Mesendoderm (in vitro differentiated cells): ENCODE measurements around the gene ATP8A2.
"Not testable (repeated sequence)": the region's sequence is repeated elsewhere in the genome, so short reads cannot be mapped to it uniquely, and the experiment has no call there.

ENCODE experiments used
- DNase-seq: peaks from one replicate; pipeline ENCODE4 v3.0.0; 2013
- H2AK5ac ChIP-seq: 2 replicates; pipeline ENCODE4 v1.6.1; 2013; ENCODE audit warnings: low read length, inconsistent platforms
- H2BK120ac ChIP-seq: 2 replicates; pipeline ENCODE4 v1.6.1; 2013; ENCODE audit warnings: low read depth, mild to moderate bottlenecking, low read length, moderate library complexity, mixed read lengths
- H2BK15ac ChIP-seq: replicated peaks from 2 replicates; pipeline ENCODE4 v1.6.1; 2013; ENCODE audit warnings: low read depth, mild to moderate bottlenecking, moderate library complexity
- H2BK5ac ChIP-seq: 2 replicates; pipeline ENCODE4 v1.6.1; 2013; ENCODE audit warnings: low read length, inconsistent platforms
- H3K18ac ChIP-seq: 2 replicates; pipeline ENCODE4 v1.6.1; 2013; ENCODE audit warnings: mild to moderate bottlenecking, low read length, mixed read lengths
- H3K23ac ChIP-seq: one replicate; pipeline ENCODE4 v1.6.1; 2013; ENCODE audit warnings: low read length
- H3K27ac ChIP-seq: 2 replicates; pipeline ENCODE4 v1.5.1; 2013; ENCODE audit warnings: low read depth, mild to moderate bottlenecking, inconsistent platforms, low read length, moderate library complexity
- H3K27me3 ChIP-seq: 2 replicates; pipeline ENCODE4 v1.6.1; 2013; ENCODE audit warnings: low read length, control low read depth, mild to moderate bottlenecking, inconsistent platforms; ENCODE audit not compliant: insufficient read depth, poor library complexity
- H3K36me3 ChIP-seq: 2 replicates; pipeline ENCODE4 v1.6.1; 2013; ENCODE audit warnings: low read length, inconsistent platforms; ENCODE audit not compliant: control insufficient read depth, insufficient read depth
- H3K4ac ChIP-seq: one replicate; pipeline ENCODE4 v1.6.1; 2013; ENCODE audit warnings: low read depth, mild to moderate bottlenecking, low read length, moderate library complexity
- H3K4me1 ChIP-seq: 2 replicates; pipeline ENCODE4 v1.6.1; 2013; ENCODE audit warnings: low read depth, low read length, inconsistent platforms; ENCODE audit not compliant: control insufficient read depth
- H3K4me2 ChIP-seq: 2 replicates; pipeline ENCODE4 v1.6.1; 2013; ENCODE audit warnings: low read length
- H3K4me3 ChIP-seq: 2 replicates; pipeline ENCODE4 v1.5.1; 2013; ENCODE audit warnings: mild to moderate bottlenecking, low read length
- H3K56ac ChIP-seq: one replicate; pipeline ENCODE4 v1.6.1; 2013; ENCODE audit warnings: low read length
- H3K79me1 ChIP-seq: 2 replicates; pipeline ENCODE4 v1.6.1; 2013; ENCODE audit warnings: low read length, inconsistent platforms
- H3K79me2 ChIP-seq: 2 replicates; pipeline ENCODE4 v1.6.1; 2013; ENCODE audit warnings: mild to moderate bottlenecking, low read length; ENCODE audit not compliant: control insufficient read depth, insufficient read depth
- H3K9ac ChIP-seq: 2 replicates; pipeline ENCODE4 v1.6.1; 2013; ENCODE audit warnings: low read length, inconsistent platforms
- H4K5ac ChIP-seq: one replicate; pipeline ENCODE4 v1.6.1; 2013; ENCODE audit warnings: low read length
- H4K8ac ChIP-seq: one replicate; pipeline ENCODE4 v1.6.1; 2013; ENCODE audit warnings: low read depth, mild to moderate bottlenecking, control low read depth, low read length, moderate library complexity
- WGBS: extraction: QIAGEN DNeasy Blood & Tissue Kit; methylation state at CpG from one replicate; pipeline ENCODE4 v1.1.7; 2013; ENCODE audit warnings: low lambda C conversion rate, missing lambda C conversion rate; ENCODE audit not compliant: insufficient coverage; ENCODE audit errors: extremely low coverage; 5-methylcytosine and 5-hydroxymethylcytosine counted together

ATP8A2 gene

DNA sequence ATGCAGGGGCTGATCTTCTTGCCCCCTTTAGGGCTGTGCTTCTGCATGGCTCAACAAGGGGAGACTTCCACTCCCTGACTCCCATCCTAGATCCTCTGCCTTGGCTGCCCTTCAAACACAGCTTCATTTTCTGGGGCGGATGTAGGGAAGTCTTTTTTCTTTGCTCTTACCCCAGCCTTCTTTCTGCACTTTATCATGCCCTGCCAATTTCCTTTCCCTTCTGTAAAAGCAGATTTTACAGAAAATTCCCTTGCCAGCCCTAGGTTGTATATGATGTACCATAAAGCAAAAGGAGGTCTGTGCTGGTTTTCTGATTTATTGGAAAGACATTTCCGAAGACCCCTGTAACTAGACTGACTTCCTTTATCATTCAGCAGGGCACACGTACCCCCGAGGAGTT lies 396.6 kb downstream of the ATP8A2 start:
- Histone ChIP-seq H3K4ac (no peak overlapping the region), H3K56ac (no peak overlapping the region), H4K5ac (no peak overlapping the region), H2BK15ac (no peak overlapping the region), H3K18ac (no peak overlapping the region), H3K36me3 (no peaks in the 10 kb centered on the region), H2BK120ac (no peak overlapping the region), H4K8ac (no peak overlapping the region), H2BK5ac (no peak overlapping the region), H3K79me2 (no peaks in the 10 kb centered on the region), H3K4me2 (no peak overlapping the region), H3K4me3 (no peak overlapping the region), H3K27ac (no peak overlapping the region), H3K9ac (no peak overlapping the region), H3K79me1 (no peaks in the 10 kb centered on the region), H3K27me3 (no peaks in the 10 kb centered on the region), H3K4me1 (peaks cover 2% of the 10 kb centered on the region), H3K23ac (no peak overlapping the region), H2AK5ac (no peak overlapping the region)
- WGBS, result no CpG with 5 or more reads among the region's 4 CpGs
- no peak for DNase-seq

DNA sequence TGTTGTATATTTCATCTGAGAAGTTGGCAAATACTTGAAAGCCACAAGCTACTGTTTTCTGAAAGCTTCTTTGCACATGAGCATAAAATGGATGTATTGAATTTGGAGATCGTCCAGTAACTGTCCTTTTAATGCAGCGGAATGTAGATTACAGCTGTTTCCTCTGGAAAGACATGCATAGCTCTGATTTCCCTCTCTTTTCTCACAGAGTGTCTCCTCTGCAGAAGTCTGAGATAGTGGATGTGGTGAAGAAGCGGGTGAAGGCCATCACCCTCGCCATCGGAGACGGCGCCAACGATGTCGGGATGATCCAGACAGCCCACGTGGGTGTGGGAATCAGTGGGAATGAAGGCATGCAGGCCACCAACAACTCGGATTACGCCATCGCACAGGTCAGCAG lies 397.1 kb downstream of the ATP8A2 start:
- no peak overlapping the region for H2AK5ac ChIP-seq
- H3K23ac ChIP-seq, result no peak overlapping the region
- WGBS, result no CpG with 5 or more reads among the region's 13 CpGs
- H3K18ac ChIP-seq, result no peak overlapping the region
- no peak overlapping the region for H2BK120ac ChIP-seq
- H3K27ac ChIP-seq, result no peak overlapping the region
- no peaks in the 10 kb centered on the region for H3K79me2 ChIP-seq
- H2BK5ac ChIP-seq, result no peak overlapping the region
- no peak overlapping the region for H3K9ac ChIP-seq
- DNase-seq, result no peak
- no peak overlapping the region for H4K8ac ChIP-seq
- no peak overlapping the region for H4K5ac ChIP-seq
- no peaks in the 10 kb centered on the region for H3K36me3 ChIP-seq
- H3K56ac ChIP-seq, result no peak overlapping the region
- H3K4me1 ChIP-seq, result peaks cover 2% of the 10 kb centered on the region
- H3K4me3 ChIP-seq, result no peak overlapping the region
- H3K4ac ChIP-seq, result no peak overlapping the region
- no peaks in the 10 kb centered on the region for H3K79me1 ChIP-seq
- H2BK15ac ChIP-seq, result no peak overlapping the region
- H3K27me3 ChIP-seq, result no peaks in the 10 kb centered on the region
- H3K4me2 ChIP-seq, result no peak overlapping the region

DNA sequence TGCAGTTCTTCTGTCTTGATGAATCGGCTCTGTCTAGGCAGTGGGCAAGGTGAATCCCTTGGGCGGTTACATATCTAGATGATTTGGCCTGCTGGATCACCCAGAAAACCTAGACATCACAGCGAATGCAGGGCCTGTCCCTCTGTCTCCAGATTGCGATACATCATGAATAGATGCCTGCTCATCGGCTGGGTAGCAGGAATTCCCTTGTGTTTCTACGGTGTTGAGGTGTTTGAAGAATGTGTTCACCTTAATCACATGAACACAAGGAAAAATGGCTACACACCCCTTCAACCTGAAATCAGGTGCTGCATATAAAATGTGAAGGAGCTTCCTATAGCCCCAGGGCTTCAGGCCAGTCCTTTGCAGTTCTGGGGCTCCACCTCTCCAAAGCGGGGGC lies 398.8 kb downstream of the ATP8A2 start:
- H3K23ac ChIP-seq, result no peak overlapping the region
- DNase-seq, result no peak
- H3K79me1 ChIP-seq, result no peaks in the 10 kb centered on the region
- no peak overlapping the region for H2BK15ac ChIP-seq
- H3K36me3 ChIP-seq, result no peaks in the 10 kb centered on the region
- H3K9ac ChIP-seq, result no peak overlapping the region
- no peak overlapping the region for H4K8ac ChIP-seq
- no peak overlapping the region for H3K4me3 ChIP-seq
- H2BK5ac ChIP-seq, result no peak overlapping the region
- peaks cover 2% of the 10 kb centered on the region for H3K4me1 ChIP-seq
- no CpG with 5 or more reads among the region's 7 CpGs for WGBS
- H3K4me2 ChIP-seq, result no peak overlapping the region
- H3K18ac ChIP-seq, result no peak overlapping the region
- no peak overlapping the region for H3K56ac ChIP-seq
- no peak overlapping the region for H2AK5ac ChIP-seq
- H3K27ac ChIP-seq, result no peak overlapping the region
- no peaks in the 10 kb centered on the region for H3K79me2 ChIP-seq
- H2BK120ac ChIP-seq, result no peak overlapping the region
- no peak overlapping the region for H4K5ac ChIP-seq
- H3K4ac ChIP-seq, result no peak overlapping the region
- no peaks in the 10 kb centered on the region for H3K27me3 ChIP-seq

DNA sequence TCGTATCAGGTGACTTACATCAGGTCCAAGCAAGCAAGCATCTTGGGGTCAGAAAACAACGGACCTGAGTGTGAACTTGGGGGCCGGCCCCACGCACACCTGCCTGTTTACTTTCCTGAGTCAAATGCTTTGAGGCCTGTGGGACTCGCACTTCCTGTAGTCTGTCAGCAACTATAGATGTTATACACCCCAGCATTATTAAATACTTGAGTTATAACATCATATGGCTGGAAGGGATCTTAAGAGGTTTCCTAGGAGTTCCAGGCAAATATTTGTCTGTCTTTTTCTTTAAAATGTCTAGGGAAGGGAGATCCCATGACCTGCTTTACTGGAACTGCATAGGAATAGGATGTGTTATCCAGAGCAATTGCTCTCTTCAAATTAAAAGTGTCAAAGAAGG lies 399.4 kb downstream of the ATP8A2 start:
- Histone ChIP-seq H4K5ac (no peak overlapping the region), H2AK5ac (no peak overlapping the region), H3K18ac (no peak overlapping the region), H3K79me1 (no peaks in the 10 kb centered on the region), H4K8ac (no peak overlapping the region), H3K79me2 (no peaks in the 10 kb centered on the region), H3K9ac (no peak overlapping the region), H3K56ac (no peak overlapping the region), H3K27ac (no peak overlapping the region), H3K4me1 (peaks cover 5% of the 10 kb centered on the region), H2BK120ac (no peak overlapping the region), H3K36me3 (no peaks in the 10 kb centered on the region), H3K4me2 (no peak overlapping the region), H3K4ac (no peak overlapping the region), H3K23ac (no peak overlapping the region), H3K27me3 (no peaks in the 10 kb centered on the region), H3K4me3 (no peak overlapping the region), H2BK5ac (no peak overlapping the region), H2BK15ac (no peak overlapping the region)
- DNase-seq, result no peak
- no CpG with 5 or more reads among the region's 5 CpGs for WGBS

DNA sequence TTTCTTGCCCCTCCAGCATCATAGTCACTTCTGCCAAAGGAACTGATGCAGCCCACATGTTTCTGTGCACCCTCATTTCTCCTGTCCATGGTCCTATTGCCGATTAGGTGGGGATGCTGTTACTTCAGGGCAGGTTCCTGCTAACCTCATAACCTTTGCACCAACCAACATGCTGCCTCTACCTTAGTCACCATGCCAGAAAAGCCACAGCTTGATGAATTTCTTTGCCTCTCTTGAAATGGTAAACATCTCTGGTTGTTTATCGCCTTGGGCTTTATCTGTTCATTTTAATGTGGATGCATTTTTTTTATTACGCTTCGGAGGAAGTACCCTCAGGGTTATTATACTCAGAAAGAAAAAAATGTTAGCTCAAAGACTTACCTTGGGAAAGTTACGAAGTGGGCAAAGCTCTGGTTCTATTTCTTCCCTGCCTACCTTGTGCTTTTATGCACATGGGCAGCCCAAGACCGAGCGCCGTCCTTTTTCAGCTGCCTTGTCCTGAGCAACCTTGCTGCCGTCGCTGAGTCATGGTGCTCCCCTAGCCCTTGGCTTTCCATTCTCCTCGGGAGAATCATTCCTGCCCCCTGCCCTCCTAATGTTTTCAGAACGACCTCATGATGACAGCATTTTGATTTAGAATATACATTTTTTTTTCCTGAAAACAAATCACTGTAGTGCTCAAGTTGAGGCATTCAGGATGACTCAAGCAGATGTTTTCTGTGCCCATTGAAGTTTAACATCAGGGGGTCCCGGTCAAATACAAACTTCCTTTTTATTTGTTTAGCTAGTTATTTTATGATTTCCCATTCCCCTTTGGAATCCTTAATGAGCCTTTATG lies 400.1 kb downstream of the ATP8A2 start:
- Histone ChIP-seq H3K4me3 (no peak overlapping the region), H2BK15ac (no peak overlapping the region), H3K4ac (no peak overlapping the region), H3K27me3 (no peaks in the 10 kb centered on the region), H3K23ac (no peak overlapping the region), H3K36me3 (no peaks in the 10 kb centered on the region), H4K5ac (no peak overlapping the region), H3K56ac (no peak overlapping the region), H3K27ac (no peak overlapping the region), H2AK5ac (peak overlapping the region; percentile 32), H3K9ac (no peak overlapping the region), H2BK120ac (no peak overlapping the region), H3K79me1 (no peaks in the 10 kb centered on the region), H3K4me2 (no peak overlapping the region), H4K8ac (no peak overlapping the region), H3K4me1 (peaks cover 5% of the 10 kb centered on the region), H2BK5ac (no peak overlapping the region), H3K79me2 (no peaks in the 10 kb centered on the region), H3K18ac (no peak overlapping the region)
- peak; percentile 53 for DNase-seq
- no CpG with 5 or more reads among the region's 13 CpGs for WGBS

DNA sequence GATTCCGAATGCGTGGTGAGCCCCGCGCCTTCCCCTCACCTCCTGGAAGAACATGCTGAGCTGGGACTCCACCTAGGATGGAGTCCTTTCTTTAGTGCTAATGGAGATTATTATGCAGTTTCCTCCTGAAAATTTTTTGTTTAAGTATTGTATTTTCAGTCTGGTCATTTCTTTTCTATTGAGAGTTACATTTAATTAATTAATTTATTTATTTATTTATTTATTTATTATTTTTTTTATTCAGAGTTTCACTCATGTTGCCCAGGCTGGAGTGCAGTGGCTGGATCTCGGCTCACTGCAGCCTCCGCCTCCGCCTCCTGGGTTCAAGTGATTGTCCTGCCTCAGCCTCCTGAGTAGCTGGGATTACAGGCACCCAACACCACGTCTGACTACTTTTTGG lies 400.8 kb downstream of the ATP8A2 start:
- H3K23ac ChIP-seq, H3K27ac ChIP-seq, H3K27me3 ChIP-seq, H2AK5ac ChIP-seq, H3K79me2 ChIP-seq, H3K9ac ChIP-seq, H2BK15ac ChIP-seq, H3K4me1 ChIP-seq, H3K4ac ChIP-seq, H3K4me2 ChIP-seq, H3K4me3 ChIP-seq, H3K79me1 ChIP-seq, H4K8ac ChIP-seq, H3K56ac ChIP-seq, H3K18ac ChIP-seq, H4K5ac ChIP-seq, DNase-seq, H2BK120ac ChIP-seq, H2BK5ac ChIP-seq, H3K36me3 ChIP-seq: not testable (repeated sequence)
- WGBS, result no CpG with 5 or more reads among the region's 8 CpGs
